ENCODE data around the gene SLC24A3. TPM values are rescaled to one million over a fixed set of nuclear protein-coding genes. Genes with fewer than 3 reads are reported as not detected.

SLC24A3 gene
- total RNA-seq, 2 donors from 2014 or later = 20.4 to 25.3 TPM

DNA sequence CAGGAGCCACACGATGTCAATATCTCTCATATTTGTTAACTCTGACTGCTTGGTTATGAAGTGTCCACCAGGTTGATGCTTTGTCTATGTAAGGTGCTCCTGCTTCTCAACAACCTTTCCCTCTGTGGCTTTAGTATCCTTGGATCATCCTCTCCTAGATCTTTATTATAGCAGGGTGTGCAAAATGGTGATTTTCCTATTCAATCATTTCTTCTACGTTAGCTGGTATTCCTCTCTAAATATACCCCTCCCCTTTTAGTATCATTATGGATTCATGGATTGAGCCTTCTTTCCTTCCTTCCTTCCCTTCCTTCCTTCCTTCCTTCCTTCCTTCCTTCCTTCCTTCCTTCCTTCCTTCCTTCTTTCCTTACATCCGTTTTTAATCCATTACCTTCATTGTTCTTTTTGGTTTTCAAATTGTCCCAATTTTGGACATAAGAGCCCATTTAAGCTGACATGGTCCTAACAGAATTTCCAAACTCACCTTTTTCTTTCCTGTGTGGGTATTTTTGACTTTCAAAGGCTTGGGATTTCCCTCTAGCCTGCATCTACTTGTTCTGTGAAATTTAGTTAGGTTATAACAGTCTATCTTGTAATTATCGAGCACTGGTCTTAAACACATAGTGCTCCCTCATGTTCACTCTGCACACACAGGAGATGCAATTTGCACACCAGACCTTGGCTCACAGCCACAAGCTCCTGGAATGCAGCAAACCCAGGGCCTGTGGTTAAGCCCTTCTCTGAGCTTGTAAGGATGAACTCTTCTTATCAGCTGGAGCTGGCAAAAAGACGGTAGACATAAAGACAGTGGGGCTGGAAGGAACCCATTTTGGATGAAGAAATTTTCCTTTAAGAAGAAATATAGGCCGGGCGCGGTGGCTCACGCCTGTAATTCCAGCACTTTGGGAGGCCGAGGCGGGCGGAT is 109.9 kb downstream of the SLC24A3 start:
- intact Hi-C loops (cut with DNase I) = no loop called here
- no peak for DNase-seq (ENCODE audit: low spot score)

DNA sequence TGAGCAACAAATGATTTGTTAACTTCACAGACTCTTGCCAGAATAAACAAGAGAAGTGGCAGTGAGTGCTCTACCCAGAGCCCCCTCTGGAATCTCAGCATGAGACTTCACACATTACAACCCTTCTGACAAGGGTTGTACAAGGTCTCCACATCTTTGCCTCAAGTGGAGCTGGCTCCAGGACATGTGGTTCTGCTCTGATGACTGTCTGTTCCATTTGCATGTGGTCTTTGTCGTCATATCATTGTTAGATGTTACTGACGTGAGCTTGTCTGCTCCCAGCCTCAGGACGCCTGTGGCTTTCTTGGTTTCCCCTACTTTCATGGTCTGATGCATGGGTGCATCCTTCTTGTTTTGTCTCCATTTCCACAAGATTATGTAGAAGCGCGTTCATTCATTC is 115.0 kb downstream of the SLC24A3 start:
- intact Hi-C loops (cut with DNase I) = no loop called here
- DNase-seq (ENCODE audit: low spot score) = no peak

DNA sequence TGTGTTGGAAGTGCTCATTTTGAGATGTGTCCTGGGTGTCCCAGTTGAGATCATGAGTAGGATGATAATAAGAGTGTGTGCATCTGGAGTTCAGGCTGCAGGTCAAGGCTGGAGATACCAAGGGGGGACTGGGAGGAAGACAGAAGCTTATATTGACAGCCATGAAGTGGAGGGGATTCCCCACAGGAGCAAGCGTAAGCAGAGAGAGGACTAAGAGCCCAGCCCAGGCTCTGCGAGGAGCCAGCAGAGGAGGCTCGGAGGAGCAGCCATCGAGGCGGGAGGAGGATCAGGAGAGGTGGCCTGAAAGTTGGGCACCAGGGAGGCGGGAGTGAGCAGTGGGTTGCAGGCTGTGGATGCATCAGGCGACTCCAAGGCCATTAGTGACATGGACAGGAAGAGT is 116.2 kb downstream of the SLC24A3 start:
- no peak for DNase-seq (ENCODE audit: low spot score)
- intact Hi-C loops (cut with DNase I) = no loop called here

DNA sequence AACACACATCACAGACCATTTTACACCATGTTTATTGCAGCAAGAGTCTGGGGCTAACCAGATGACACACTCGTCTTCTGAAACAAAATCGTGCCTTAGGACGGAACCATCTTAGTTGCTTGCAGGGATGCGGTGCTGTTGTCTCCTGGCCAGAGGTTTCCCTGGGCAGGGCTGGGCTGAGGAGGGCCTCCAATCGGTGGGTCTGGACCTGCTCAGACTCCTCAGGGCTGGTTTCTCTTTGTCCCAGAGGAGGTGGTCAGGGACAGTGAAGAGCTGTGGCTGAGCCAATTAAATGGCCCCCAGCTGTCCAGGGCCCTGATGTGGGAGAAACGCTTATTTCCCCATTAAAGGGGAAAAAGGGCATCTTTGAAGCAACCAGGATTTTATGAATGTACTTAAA is 117.6 kb downstream of the SLC24A3 start:
- no peak for DNase-seq (ENCODE audit: low spot score)
- intact Hi-C loops (cut with DNase I) = no loop called here

DNA sequence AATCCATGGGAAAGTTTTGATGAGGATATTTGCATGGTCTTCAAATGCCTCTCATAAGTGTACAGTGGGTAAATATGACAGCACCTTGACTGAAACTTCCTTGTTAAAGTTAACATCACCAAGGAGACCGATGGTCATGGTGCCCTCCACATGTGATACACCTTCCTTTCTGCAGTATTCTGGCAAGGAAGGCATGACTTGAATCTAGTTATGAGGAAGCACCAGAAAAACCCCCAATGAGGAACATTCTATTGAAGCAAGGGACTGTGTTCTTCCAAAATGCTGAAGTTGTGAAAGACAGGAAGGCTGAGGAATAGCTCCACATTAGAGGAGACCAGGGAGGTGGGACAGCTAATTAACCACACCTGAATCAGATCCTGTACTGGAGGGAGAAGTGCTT is 118.3 kb downstream of the SLC24A3 start:
- intact Hi-C loops (cut with DNase I) = no loop called here
- DNase-seq (ENCODE audit: low spot score) = no peak

DNA sequence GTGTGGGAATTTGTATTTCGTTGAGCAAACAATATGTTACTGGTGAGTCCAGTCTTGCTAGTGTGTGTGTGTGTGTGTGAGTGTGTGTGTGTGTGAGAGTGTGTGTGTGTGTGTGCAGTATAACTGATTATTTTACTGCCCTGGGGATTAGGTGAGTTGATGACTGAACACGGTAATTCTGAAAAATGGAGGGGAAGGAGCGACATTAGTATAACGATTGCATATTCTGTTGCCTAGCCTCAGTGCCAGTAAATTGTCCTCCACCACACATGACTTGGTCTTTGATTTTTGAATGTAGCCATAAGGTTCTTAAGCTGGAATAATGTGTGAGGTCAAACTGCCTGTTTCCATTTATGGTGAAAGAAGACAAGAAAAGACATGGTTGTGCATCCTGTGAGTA is 121.1 kb downstream of the SLC24A3 start:
- intact Hi-C loops (cut with DNase I) = no loop called here
- DNase-seq (ENCODE audit: low spot score) = no peak

DNA sequence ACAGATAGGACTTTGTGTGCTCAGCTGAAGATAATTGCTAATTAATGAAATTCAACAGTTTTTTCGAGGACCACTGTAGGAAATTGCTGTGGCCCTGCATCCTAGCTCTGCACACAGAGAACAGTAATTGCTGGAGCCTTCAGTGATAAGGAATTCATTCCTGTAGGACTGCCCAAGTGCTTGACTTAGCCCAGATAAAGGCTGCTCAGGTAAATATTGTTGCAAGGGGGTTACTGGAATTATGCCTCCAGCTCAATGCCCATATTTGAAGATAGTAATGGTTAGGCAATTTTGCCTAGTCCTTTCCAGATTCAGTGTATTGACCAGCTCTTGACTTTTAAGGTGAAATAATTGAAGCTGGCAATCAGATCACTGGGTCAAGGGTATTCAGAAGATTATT is 122.9 kb downstream of the SLC24A3 start:
- no peak for DNase-seq (ENCODE audit: low spot score)
- intact Hi-C loops (cut with DNase I) = no loop called here

DNA sequence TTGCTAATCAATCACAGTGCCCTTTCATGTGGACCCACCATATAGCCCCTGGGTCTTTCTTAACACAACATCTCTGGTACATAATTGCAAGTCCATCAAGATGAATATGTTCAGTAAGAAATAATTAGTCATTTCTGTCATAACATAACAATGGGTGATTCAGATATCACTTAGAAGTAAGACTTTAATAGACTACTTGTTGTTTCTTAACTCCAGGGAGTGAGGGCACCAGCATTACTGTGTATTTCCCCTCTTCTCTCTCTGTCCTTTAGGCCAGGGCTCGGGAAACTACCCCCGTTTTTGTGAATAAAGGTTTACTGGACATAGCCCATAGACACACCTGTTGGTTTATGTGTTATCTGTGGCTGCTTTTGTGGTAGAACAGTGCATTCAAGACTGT is 123.5 kb downstream of the SLC24A3 start:
- intact Hi-C loops (cut with DNase I) = no loop called here
- no peak for DNase-seq (ENCODE audit: low spot score)

DNA sequence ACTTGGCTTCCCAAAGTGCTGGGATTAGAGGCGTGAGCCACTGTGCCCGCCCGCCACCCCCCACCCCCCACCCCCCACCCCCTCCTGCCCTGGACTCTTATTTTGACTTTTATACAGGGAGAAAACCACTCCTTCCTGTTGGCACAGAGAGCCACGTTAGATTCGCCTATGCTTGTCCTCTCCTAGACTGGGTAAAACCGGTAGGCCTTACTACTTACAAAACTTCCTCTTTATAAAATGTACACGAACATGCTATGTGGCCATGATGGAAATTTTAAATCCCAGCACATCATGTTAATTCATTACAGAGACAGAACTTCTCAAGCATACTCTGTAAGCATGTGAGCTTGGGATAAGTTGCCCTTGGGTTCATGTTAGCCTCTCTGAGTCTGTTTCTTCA is 124.2 kb downstream of the SLC24A3 start:
- intact Hi-C loops (cut with DNase I) = no loop called here
- DNase-seq (ENCODE audit: low spot score) = no peak

DNA sequence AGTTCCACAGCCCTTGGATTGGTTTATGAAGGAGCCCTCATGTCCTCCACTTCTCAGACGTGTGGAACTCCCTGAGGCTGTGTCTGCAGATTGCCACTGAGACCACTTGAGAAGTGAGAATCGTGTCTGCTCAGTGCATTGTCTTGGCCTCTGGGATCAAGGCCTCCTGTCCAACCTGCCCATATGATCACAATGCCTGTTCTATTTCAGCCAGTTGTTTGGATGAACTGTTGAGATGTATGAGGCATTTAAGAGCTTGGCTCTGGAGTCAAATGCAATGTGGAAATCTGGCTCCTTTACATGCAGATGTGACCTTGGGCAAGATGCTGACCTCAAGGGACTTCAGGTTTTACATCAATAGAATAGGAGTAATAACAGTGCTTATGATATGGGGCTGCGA is 125.9 kb downstream of the SLC24A3 start:
- intact Hi-C loops (cut with DNase I) = no loop called here
- no peak for DNase-seq (ENCODE audit: low spot score)

DNA sequence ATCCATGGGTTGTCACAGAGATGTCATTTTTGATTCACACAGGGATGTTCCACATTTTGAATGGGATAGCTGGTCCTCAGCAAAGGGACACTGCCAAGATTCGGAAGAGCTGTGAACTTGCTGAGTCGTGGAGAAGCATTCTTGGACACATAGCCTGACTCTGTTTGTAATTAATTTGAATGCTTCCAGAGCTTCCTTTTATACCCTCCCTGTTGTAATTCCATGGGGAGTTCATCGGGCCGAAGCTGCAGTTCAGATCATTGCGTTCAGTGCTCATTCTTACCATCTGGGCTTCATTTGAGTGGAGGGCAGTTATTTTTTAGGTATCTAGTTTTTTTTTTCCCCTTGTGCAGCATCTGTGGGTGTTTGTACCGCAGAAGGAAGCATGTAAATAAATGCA is 126.5 kb downstream of the SLC24A3 start:
- intact Hi-C loops (cut with DNase I) = no loop called here
- no peak for DNase-seq (ENCODE audit: low spot score)

DNA sequence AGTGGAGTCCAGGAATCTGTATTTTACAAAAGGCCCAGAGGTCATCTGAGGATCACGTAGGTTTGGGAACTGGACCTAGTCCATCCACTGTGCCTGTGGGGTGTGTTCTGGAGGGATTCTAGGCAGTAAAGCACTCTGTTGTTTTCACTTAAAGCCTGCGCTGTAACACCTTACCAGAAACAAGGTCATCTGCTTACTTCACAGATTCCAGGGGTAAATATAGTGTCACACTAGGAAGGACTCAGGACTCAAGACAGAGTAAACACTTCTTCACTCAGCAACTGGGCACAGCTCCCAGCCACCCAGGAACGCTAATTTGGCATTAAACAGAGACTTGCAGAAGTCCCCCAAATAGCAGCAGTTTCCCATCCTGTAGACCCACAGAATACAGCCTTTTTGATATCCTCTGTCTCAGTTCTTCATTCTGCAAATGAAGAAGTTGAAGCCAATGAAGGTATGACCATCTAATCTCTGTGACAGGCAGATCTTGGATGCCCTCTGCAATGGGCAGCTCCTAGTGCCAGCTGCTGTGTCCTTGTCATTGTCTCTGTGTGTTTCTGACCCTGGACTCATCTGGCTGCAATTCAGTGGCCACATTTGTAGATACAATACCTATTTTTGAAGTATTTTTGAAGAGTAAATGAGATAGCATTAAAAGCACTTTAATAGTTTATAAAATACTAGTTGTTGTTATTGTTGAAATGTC is 129.1 kb downstream of the SLC24A3 start:
- DNase-seq (ENCODE audit: low spot score) = no peak
- intact Hi-C loops (cut with DNase I) = no loop called here

DNA sequence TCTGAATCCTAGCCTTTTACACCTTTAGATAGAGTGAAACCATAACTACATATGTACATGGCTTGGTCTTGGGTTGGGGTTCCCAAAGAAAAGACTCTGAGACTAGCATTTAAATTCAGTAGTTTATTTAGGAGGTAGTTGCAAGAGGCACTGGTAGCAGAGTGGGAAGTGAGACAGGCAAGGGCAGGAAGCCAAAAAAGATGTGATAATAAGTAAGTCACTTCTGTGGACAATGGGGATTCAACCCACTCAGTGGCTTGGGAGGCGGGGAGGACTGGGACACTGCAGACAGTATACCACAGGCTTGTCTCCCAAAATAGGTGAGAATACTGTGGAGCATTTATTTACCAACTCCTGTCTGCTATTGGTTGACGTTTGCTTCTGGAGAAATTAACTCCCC is 131.9 kb downstream of the SLC24A3 start:
- intact Hi-C loops (cut with DNase I) = no loop called here

DNA sequence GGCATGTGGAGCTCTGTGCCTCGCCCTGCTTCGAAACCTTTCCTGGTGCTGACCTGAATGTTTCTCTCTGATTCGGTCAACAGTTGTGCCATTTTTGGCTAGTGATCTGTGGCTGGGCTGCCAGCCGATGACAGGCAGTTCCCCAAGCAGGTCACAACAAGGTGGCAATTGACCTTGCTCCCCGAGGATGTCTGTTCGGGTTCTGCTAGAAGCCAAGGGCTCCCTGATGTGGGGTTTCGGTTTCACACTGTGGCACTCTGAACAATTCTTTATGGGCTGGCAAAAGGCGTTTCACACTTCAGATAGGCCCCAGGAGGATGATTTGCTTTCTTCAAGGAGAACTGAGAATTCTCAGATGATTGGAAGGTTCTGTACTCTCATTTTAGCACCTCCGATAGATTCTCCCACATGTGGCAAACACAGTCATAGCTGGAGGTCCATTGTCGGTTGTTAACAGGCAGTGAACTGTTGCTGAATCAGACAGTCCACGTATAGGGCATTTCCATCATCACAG is 135.6 kb downstream of the SLC24A3 start:
- intact Hi-C loops (cut with DNase I) = no loop called here
- no peak for DNase-seq (ENCODE audit: low spot score)

More for the DNA sequence above, 131.9 kb downstream of the SLC24A3 start:
- DNase-seq (ENCODE audit: low spot score) = no peak

DNA sequence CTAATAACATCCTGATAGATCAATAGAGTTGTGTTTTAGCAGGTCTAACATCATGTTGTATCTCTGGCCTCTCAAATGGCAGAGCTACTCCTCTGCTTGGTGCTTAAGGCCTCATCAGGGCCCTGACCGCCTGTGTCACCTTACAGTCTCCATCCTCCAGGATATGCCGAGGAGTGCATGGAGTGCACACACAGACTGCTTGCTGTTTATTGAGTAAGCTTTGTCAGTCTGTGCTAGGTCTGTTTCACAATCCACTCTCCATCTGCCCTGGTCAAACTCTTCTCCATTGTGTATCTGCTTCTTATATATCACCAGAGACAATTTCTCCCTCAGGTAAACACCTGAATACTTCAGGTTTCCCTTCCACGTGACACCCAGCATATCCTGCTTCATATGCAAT is 136.1 kb downstream of the SLC24A3 start:
- DNase-seq (ENCODE audit: low spot score) = no peak
- intact Hi-C loops (cut with DNase I) = no loop called here

DNA sequence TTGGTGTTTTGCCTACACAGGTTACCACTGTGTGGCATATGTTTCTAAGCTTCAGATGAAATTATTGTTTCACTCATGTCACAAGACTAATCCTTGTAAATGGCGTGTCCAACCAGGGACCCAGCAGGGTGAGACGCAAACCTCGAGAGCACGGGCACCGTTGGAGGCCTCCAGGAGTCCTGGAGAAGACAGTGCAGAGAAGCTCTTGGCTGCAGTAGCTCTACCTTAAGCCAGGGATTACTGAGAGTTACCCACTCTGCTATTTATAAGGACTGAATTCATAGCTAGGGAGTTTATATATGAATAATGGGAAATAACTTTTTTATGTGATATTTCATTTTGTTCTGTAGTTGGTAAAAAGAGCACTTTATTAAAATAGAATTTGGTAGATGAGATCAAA is 137.4 kb downstream of the SLC24A3 start:
- DNase-seq (ENCODE audit: low spot score) = no peak
- intact Hi-C loops (cut with DNase I) = no loop called here

DNA sequence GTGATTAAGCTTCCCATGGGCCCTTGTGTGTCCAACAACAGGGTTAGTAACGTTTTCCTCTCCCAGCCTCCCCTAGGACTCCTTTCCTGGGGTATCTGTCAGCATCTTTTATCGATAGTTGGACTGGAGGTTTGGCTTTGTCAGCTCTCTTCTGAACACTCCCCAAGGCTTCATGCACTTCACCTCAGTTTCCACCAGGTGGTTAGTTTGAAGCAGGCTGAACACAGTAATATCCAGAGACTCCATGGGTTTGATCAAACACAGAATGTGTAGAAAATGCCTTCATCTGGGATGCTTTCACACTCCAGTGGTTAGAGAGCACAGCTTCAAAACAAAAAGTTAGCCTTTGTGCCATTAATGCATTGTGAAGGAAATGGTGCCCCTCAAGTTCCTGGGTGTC is 139.1 kb downstream of the SLC24A3 start:
- intact Hi-C loops (cut with DNase I) = no loop called here
- DNase-seq (ENCODE audit: low spot score) = no peak

DNA sequence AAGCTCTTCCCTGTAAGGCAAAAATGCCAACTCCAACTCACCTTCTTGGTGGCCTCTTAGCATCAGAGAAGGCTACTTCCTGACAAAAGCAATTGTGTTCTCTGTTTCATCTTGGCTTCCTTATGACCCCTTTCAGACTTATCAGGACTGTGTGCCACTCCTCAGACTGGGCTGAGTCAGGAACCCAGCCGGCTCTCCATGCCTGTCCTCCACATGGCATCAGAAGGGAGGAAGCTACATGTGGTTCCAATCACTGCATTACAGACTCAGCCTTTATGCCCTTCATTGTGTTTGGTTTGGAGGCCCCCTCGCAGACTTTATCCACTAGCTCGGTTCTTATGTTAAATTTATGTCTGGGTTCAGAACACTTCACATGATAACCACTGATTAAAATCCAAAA is 142.5 kb downstream of the SLC24A3 start:
- no peak for DNase-seq (ENCODE audit: low spot score)
- intact Hi-C loops (cut with DNase I) = no loop called here

DNA sequence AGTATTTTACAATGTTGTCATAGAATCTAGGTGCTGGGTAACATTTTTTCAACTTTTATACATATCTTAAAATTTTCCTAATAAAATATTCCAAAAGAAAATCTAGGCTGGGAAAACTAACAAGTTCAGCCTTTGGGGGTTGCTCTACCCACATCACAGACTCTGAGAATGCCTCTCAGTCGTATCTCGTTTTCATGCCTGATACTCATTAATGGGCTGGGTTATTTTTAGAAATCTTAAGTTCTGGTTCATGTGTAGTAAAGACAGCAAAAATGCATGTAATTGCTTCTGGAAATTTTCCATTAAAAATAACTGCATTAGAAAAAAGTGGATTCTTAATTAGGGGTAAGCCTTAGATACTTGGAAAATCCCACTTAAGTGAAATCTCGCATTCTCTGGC is 149.3 kb downstream of the SLC24A3 start:
- intact Hi-C loops (cut with DNase I) = no loop called here
- no peak for DNase-seq (ENCODE audit: low spot score)

DNA sequence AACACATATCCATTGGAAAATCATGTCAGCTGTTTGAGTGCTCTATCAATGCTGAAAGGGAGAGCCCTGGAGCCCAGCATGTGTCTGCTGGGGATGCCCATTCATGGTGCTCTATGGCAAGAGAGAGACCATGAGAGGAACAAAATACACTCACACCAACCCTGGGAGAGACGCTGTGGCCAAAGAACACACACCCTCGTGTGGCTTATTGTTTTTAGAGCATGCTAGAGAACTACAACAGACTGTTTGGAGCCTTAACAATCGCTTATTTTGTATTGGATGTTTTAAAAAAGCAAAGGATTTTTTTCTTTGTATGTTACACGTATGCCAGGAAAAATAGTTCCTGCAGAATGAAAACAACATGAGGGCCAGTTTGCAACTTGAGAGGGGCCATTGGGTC is 151.0 kb downstream of the SLC24A3 start:
- no peak for DNase-seq (ENCODE audit: low spot score)

DNA sequence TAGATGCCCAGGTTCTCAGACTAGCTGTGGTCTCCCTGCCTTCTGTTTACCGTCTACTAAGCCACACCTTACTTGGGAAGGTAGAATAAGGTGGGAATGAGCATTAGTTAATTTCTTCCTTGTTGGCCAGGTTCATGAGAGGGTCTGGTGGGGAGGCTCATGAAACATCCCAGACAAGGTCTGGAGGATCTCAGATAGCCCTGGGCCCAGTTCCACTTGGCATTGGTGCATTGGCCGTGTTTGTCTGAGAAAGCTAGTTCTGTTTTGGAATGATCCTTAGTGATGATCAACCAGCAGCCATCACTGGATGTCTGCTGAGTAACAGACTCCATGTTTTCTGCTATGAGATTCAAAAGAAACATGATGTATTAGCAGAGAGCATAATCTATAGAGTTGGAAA is 155.1 kb downstream of the SLC24A3 start:
- intact Hi-C loops (cut with DNase I) = no loop called here
- DNase-seq (ENCODE audit: low spot score) = no peak

More for the DNA sequence above, 151.0 kb downstream of the SLC24A3 start:
- intact Hi-C loops (cut with DNase I) = no loop called here

Data from posterior vena cava (tissue), 2 donors.